PC-3 (cell line): ENCODE results near the gene CEND1. TPM values are rescaled to one million over a fixed set of nuclear protein-coding genes. Genes with fewer than 3 reads are reported as not detected.

ENCODE experiments used
- ATAC-seq: fragments of 200-7000 bp; cut with Tn5 transposase; 2 replicates; pipeline ENCODE4 v1.9.1; 2020; ENCODE audit warnings: mild to moderate bottlenecking, moderate library complexity
- BruUV-seq: library from RNA; stranded (reverse); fragments of 400-500 nt; replicated peaks from 2 replicates; lab custom pipeline; 2021; lab: Mats Ljungman, UMichigan
- CTCF ChIA-PET: fragments of 300-600 bp; sonication (Branson Sonifier 250); formaldehyde crosslinking; loops from one replicate; lab custom pipeline; 2022; ENCODE audit warnings: antibody characterized with exemption; lab: Charles Lee
- POLR2A ChIA-PET: fragments of 300-600 bp; sonication (Branson Sonifier 250); formaldehyde crosslinking; loops from one replicate; lab custom pipeline; 2022; ENCODE audit warnings: antibody characterized with exemption; ENCODE audit not compliant: unreplicated experiment; lab: Charles Lee
- DNase-seq: peaks from one replicate; pipeline ENCODE4 v3.0.0-alpha.2; 2015
- H2AFZ ChIP-seq: fragments of 300-600 bp; sonication (generic); 2 replicates; pipeline ENCODE4 v1.6.0; 2016; ENCODE audit warnings: antibody characterized with exemption, low read length
- H3F3A ChIP-seq: fragments of 300-600 bp; sonication (generic); one replicate; pipeline ENCODE4 v1.6.0; 2017; ENCODE audit warnings: antibody characterized with exemption, low read length, control low read depth, mild to moderate bottlenecking; ENCODE audit not compliant: unreplicated experiment
- H3K27ac ChIP-seq: fragments of 300-600 bp; sonication (generic); 2 replicates; pipeline ENCODE4 v1.5.1; 2016; ENCODE audit warnings: mild to moderate bottlenecking, low read length
- H3K27me3 ChIP-seq: fragments of 300-600 bp; sonication (generic); 2 replicates; pipeline ENCODE4 v1.6.1; 2016; ENCODE audit warnings: low read length, mixed read lengths
- H3K36me3 ChIP-seq: fragments of 300-600 bp; sonication (generic); 2 replicates; pipeline ENCODE4 v1.6.1; 2016; ENCODE audit warnings: low read depth, mixed run types, low read length, mixed read lengths
- H3K4me1 ChIP-seq: fragments of 300-600 bp; sonication (generic); 2 replicates; pipeline ENCODE4 v1.5.1; 2016; ENCODE audit warnings: low read length; ENCODE audit not compliant: insufficient read depth
- H3K4me2 ChIP-seq: fragments of 300-600 bp; sonication (generic); 2 replicates; pipeline ENCODE4 v1.6.0; 2016; ENCODE audit warnings: low read length
- H3K4me3 ChIP-seq: fragments of 300-600 bp; sonication (generic); 2 replicates; pipeline ENCODE4 v1.5.1; 2016; ENCODE audit warnings: mild to moderate bottlenecking, low read length, mixed read lengths
- H3K79me2 ChIP-seq: fragments of 300-600 bp; sonication (generic); 2 replicates; pipeline ENCODE4 v1.6.1; 2017; ENCODE audit warnings: low read length, mixed read lengths
- H3K9ac ChIP-seq: fragments of 300-600 bp; sonication (generic); 2 replicates; pipeline ENCODE4 v1.6.0; 2016; ENCODE audit warnings: mild to moderate bottlenecking, low read length
- H3K9me2 ChIP-seq: fragments of 300-600 bp; sonication (generic); replicated peaks from 2 replicates; pipeline ENCODE4 v1.6.1; 2016; ENCODE audit warnings: mixed run types, low read length, mixed read lengths
- H3K9me3 ChIP-seq: fragments of 300-600 bp; sonication (generic); 2 replicates; pipeline ENCODE4 v1.6.1; 2016; ENCODE audit warnings: low read length, mixed read lengths
- H4K20me1 ChIP-seq: fragments of 300-600 bp; sonication (generic); 2 replicates; pipeline ENCODE4 v1.6.1; 2016; ENCODE audit warnings: low read length, mixed read lengths
- EZH2 ChIP-seq: fragments of 300-600 bp; sonication (generic); IDR thresholded peaks from one replicate; pipeline ENCODE4 v1.6.1; 2017; ENCODE audit warnings: antibody characterized with exemption, mild to moderate bottlenecking, low read length; ENCODE audit not compliant: unreplicated experiment
- EZH2phosphoT487 ChIP-seq: fragments of 300-600 bp; sonication (generic); IDR thresholded peaks from 2 replicates; pipeline ENCODE4 v1.6.1; 2018; ENCODE audit warnings: mild to moderate bottlenecking, antibody characterized with exemption, low read length, borderline replicate concordance
- intact Hi-C: fragments of 100-400 bp; cut with micrococcal nuclease; formaldehyde crosslinking; loops from 2 replicates; pipeline ENCODE4 v1.9.0; 2023
- total RNA-seq: library from RNA; depleted of rRNA; stranded (reverse); fragments of >200 nt; gene quantifications from 2 replicates; pipeline ENCODE4 v1.2.3, GENCODE V29; 2014
- TF ChIP-seq, protein P1 (sequence below): fragments of 300-600 bp; sonication (generic); conservative IDR thresholded peaks from 2 replicates; pipeline ENCODE4 v1.5.1; 2017; ENCODE audit warnings: antibody characterized with exemption, low read depth, mild to moderate bottlenecking, low read length

The CEND1 gene
- total RNA-seq, 1 experiment from 2014 or later = not detected

- no peak for TF ChIP-seq EZH2
- no peak for TF ChIP-seq EZH2phosphoT487
- TF ChIP-seq, protein P1, sequence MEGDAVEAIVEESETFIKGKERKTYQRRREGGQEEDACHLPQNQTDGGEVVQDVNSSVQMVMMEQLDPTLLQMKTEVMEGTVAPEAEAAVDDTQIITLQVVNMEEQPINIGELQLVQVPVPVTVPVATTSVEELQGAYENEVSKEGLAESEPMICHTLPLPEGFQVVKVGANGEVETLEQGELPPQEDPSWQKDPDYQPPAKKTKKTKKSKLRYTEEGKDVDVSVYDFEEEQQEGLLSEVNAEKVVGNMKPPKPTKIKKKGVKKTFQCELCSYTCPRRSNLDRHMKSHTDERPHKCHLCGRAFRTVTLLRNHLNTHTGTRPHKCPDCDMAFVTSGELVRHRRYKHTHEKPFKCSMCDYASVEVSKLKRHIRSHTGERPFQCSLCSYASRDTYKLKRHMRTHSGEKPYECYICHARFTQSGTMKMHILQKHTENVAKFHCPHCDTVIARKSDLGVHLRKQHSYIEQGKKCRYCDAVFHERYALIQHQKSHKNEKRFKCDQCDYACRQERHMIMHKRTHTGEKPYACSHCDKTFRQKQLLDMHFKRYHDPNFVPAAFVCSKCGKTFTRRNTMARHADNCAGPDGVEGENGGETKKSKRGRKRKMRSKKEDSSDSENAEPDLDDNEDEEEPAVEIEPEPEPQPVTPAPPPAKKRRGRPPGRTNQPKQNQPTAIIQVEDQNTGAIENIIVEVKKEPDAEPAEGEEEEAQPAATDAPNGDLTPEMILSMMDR = no peak
- H3K4me3 ChIP-seq = no peak overlapping the region
- DNase-seq (no peak), ATAC-seq (no peak)
- H3K4me2 ChIP-seq = no peak overlapping the region; the same call in 1 of the 2 replicates
- H2AFZ ChIP-seq = no peak overlapping the region
- H3F3A ChIP-seq = peaks cover 4% of the 10 kb centered on the region
- ChIA-PET CTCF (no interaction called here), POLR2A (no interaction called here)
- no peak overlapping the region for H3K27ac ChIP-seq
- intact Hi-C loops = no loop called here
- peaks cover 19% of the 10 kb centered on the region for H3K4me1 ChIP-seq
- no peaks in the 10 kb centered on the region for H4K20me1 ChIP-seq
- peaks cover 24% of the 10 kb centered on the region for H3K79me2 ChIP-seq
- H3K27me3 ChIP-seq = no peaks in the 10 kb centered on the region
- no peaks in the 10 kb centered on the region; the same call in 1 of the 2 replicates for H3K36me3 ChIP-seq
- no TSS peak for BruUV-seq
- no peaks in the 10 kb centered on the region for H3K9me2 ChIP-seq
- no peak overlapping the region for H3K9ac ChIP-seq
- H3K9me3 ChIP-seq = no peaks in the 10 kb centered on the region
Measured at GRCh38 chr11:794013-794765, 4.3 kb upstream of the CEND1 start.

GRCh38 chr11:793556-793955 is 3.7 kb upstream of the CEND1 start:
- CTCF ChIA-PET = no interaction called here
- intact Hi-C loops = no loop called here

More at GRCh38 chr11:793556-793955, 3.7 kb upstream of the CEND1 start:
- Histone ChIP-seq H3K9ac (no peak overlapping the region), H3K4me3 (no peak overlapping the region), H3K9me3 (no peaks in the 10 kb centered on the region), H3F3A (peaks cover 4% of the 10 kb centered on the region), H3K27me3 (no peaks in the 10 kb centered on the region), H3K36me3 (no peaks in the 10 kb centered on the region; the same call in 1 of the 2 replicates), H3K27ac (no peak overlapping the region), H3K79me2 (peaks cover 24% of the 10 kb centered on the region), H3K4me1 (peaks cover 19% of the 10 kb centered on the region), H4K20me1 (no peaks in the 10 kb centered on the region), H3K9me2 (no peaks in the 10 kb centered on the region), H2AFZ (no peak overlapping the region), H3K4me2 (no peak overlapping the region)
- BruUV-seq = no TSS peak
- ATAC-seq = no peak
- POLR2A ChIA-PET = no interaction called here
- DNase-seq = no peak
- TF ChIP-seq EZH2phosphoT487 = no peak
- TF ChIP-seq, protein P1 = no peak
- no peak for TF ChIP-seq EZH2
